Measurements from ENCODE around the gene DTX3. TPM values are rescaled to one million over a fixed set of nuclear protein-coding genes. Genes with fewer than 3 reads are reported as not detected.
A peak's percentile ranks its signal among the peaks of the same experiment; 100 is the strongest.

Gene DTX3
- total RNA-seq, 3 donors from 2014 or later = 4.3 to 65.5 (median 7.0) TPM

DNA sequence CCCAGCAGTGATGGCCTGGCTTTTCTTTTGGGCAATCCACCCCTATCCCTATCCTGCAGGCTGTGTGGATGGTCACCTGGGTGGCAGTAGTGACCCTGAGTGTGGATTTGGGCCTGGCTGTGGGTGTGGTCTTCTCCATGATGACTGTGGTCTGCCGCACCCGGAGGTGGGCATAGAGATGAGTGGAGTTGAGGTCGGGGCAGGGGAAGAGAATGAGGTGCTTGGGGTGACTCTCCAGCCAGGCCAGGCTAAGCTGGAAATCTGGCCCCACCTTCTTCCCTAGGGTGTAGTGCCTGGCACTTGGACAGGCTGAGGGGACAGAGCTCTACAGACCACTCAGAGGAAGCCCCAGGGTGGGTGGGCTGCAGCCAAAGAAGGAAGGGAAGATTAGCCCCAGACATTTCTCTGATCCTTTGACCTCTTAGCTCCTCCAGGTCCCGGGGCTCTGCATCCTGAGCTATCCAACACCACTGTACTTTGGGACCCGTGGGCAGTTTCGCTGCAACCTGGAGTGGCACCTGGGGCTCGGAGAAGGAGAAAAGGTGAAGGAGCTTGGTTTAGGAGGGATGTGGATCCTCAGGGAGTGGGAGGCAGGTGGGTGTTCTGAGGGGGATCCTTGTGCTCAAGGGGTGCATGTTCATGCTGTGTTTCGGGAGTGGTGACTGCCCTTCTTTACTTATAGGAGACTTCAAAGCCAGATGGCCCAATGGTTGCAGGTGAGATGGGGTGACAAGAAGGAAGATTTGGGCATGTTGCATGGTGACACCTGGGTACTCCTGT, 20.0 kb downstream of the DTX3 start:
- no peak for DNase-seq
- TF ChIP-seq, protein P1, sequence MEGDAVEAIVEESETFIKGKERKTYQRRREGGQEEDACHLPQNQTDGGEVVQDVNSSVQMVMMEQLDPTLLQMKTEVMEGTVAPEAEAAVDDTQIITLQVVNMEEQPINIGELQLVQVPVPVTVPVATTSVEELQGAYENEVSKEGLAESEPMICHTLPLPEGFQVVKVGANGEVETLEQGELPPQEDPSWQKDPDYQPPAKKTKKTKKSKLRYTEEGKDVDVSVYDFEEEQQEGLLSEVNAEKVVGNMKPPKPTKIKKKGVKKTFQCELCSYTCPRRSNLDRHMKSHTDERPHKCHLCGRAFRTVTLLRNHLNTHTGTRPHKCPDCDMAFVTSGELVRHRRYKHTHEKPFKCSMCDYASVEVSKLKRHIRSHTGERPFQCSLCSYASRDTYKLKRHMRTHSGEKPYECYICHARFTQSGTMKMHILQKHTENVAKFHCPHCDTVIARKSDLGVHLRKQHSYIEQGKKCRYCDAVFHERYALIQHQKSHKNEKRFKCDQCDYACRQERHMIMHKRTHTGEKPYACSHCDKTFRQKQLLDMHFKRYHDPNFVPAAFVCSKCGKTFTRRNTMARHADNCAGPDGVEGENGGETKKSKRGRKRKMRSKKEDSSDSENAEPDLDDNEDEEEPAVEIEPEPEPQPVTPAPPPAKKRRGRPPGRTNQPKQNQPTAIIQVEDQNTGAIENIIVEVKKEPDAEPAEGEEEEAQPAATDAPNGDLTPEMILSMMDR (IDR thresholded peaks at IDR 0.05) = no peak
- no peak for ATAC-seq
- no peak overlapping the region for H3K4me3 ChIP-seq
- H3K4me1 ChIP-seq (ENCODE audit: low read depth) = peaks cover 11% of the 10 kb centered on the region
- H3K9me3 ChIP-seq = no peaks in the 10 kb centered on the region
- intact Hi-C loops (cut with DNase I, micrococcal nuclease) = loop anchor here (5.0 kb wide), 1 partner anchor 42 kb away; no protein-coding TSS in a partner anchor
- H3K36me3 ChIP-seq (ENCODE audit: low read depth) = no peaks in the 10 kb centered on the region

DNA sequence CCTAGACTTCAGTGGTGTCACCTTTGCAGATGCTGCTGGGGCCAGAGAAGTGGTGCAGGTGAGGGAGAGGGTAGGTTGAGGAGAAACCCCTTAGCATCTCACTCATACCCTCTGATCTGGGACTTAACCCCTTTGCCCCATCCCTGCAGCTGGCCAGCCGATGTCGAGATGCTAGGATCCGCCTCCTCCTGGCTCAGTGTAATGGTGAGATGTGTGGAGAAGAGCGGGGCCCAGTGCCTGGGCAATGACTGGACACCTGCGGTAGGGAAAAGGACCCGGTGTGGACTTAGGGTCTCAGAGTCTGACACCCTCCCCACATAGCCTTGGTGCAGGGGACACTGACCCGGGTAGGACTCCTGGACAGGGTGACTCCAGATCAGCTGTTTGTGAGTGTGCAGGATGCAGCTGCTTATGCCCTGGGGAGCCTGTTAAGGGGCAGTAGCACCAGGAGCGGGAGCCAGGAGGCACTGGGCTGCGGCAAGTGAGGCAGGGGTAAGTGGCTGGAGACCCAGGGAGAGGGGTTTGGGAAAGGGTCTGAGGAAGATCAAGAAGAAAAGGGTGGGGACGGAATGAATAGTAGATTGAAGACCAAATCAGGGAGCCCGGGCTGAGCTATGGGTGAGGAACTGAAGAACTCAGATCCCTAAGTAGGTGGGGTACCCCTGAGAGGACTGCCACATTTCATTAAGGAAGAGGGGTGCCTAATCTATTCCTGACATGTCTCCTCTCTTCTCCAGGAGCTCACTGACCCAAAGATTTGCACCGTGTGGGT, 20.8 kb downstream of the DTX3 start:
- ATAC-seq (no peak), DNase-seq (no peak)
- no peaks in the 10 kb centered on the region for H3K9me3 ChIP-seq
- intact Hi-C loops (cut with DNase I, micrococcal nuclease) = no loop called here
- peaks cover 11% of the 10 kb centered on the region for H3K4me1 ChIP-seq (ENCODE audit: low read depth)
- TF ChIP-seq, protein P1 (IDR thresholded peaks at IDR 0.05) = no peak
- no peak overlapping the region for H3K4me3 ChIP-seq
- H3K36me3 ChIP-seq (ENCODE audit: low read depth) = no peaks in the 10 kb centered on the region

DNA sequence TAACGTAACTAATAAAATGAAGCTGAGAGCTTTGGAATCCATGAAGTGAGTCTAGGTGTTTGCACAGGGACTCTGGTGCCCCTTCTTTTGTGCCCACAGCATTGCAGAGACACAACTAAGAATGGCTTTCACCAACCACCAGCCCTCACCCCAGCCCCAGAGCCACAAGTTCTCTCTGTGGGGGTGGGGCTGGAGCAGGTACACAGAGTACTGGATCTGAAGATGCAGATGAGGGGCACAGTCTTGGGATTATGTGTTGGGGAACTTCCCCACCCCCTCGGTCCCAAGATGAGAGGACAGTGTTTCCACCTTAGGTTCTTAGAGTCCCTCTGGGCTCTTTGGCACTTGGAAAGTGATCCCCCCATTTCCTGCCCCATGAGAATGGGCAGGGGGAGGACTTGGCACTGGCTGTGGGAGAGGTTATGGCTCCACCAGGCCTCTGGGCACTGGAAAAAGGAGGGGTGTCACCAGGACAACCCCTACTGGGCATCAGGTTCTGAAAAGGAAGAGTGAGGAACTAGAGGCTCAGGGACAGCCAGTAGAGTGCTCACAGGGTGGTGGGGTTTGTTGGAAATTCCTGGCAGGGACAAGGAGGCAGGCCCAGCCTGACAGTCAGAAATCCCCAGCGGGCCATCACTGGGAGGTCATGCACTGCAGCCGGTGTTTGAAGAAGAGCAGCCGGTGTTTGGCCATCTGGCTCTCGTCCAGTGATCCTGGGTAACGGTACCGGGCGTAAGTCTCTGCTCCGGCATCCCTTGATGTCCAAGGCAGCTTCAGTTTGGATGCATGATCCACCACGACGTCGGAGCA, 21.7 kb downstream of the DTX3 start:
- H3K4me1 ChIP-seq (ENCODE audit: low read depth) = peaks cover 6% of the 10 kb centered on the region
- no peaks in the 10 kb centered on the region for H3K9me3 ChIP-seq
- ATAC-seq (no peak), DNase-seq (no peak)
- H3K4me3 ChIP-seq = no peak overlapping the region
- TF ChIP-seq, protein P1 (IDR thresholded peaks at IDR 0.05) = no peak
- intact Hi-C loops (cut with DNase I, micrococcal nuclease) = no loop called here
- H3K36me3 ChIP-seq (ENCODE audit: low read depth) = no peaks in the 10 kb centered on the region

DNA sequence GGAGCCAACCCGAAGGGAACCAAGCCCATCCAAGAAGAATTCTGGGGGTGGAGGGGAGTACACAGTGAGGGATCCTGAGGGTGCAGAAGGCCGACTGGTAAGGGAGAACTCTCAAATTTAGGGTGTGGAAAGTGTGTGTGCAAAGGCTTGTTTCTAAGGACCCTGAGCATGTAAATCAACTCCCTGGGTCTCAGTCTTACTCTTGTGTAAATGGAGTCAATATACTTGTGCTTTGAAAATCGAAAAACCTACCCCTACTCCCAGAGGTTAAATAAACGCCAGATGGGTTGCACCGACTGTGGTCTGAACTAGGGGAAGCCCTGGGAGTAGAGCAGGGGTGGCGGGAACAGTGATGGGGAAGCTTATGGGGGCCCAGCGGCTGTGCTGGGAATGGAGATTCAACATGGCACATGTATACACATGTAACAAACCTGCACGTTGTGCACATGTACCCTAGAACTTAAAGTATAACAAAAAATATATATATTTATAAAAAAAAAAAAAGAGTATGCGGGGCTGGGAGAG, 22.4 kb downstream of the DTX3 start:
- Histone ChIP-seq H3K4me3 (no peak overlapping the region), H3K4me1 (ENCODE audit: low read depth) (no peaks in the 10 kb centered on the region), H3K9me3 (no peaks in the 10 kb centered on the region), H3K36me3 (ENCODE audit: low read depth) (no peaks in the 10 kb centered on the region)
- intact Hi-C loops (cut with DNase I, micrococcal nuclease) = no loop called here
- ATAC-seq (no peak), DNase-seq (no peak)
- TF ChIP-seq, protein P1 (IDR thresholded peaks at IDR 0.05) = no peak

DNA sequence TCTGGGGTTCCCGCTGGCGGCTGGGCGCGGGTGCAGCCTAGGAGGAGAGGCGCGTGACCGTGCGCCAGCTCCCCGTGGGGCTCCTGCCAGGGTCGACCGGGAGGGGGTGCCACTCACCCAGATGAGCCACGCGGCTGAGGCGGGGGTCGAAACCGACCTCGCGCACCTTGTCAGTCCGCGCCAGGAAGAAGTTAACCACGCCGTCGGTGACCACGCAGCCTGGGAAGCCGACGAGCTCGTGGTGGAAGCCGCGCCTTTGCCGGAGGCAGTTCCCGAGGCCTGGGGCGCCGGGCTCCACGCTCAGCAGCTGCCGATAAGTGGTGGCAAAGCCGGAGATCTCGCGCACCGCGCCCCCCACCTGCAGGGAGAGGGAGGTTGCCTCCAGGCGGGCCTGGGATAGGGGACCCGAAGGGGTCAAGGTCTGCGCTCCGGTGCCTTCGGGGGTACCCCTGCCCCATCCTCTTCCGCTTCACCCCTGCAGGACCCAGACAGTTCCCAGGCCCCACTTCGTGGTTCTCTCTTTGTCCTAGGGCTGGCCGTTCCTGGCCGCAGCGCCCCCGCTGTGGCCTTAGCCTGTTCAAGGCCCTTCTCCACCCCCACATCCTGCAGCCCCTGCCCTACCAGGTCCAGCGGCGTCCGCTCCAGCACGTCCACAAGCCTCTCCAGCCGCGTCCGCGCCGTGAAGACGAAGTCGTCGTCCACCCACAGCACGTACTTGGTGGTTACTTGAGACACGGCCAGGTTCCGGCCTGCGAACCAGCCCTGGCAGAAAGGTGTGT, 23.1 kb downstream of the DTX3 start:
- Histone ChIP-seq H3K9me3 (no peaks in the 10 kb centered on the region), H3K4me3 (no peak overlapping the region), H3K4me1 (ENCODE audit: low read depth) (peaks cover 7% of the 10 kb centered on the region), H3K36me3 (ENCODE audit: low read depth) (no peaks in the 10 kb centered on the region)
- peak; percentile 19 for ATAC-seq
- TF ChIP-seq, protein P1 (IDR thresholded peaks at IDR 0.05) = no peak
- DNase-seq = no peak
- intact Hi-C loops (cut with DNase I, micrococcal nuclease) = no loop called here
